Measurements from ENCODE around the gene SSBP2. TPM values are rescaled to one million over a fixed set of nuclear protein-coding genes. Genes with fewer than 3 reads are reported as not detected.
A peak's percentile ranks its signal among the peaks of the same experiment; 100 is the strongest.

SSBP2 gene
- total RNA-seq, 1 donor from 2014 or later = 85.2 TPM

DNA sequence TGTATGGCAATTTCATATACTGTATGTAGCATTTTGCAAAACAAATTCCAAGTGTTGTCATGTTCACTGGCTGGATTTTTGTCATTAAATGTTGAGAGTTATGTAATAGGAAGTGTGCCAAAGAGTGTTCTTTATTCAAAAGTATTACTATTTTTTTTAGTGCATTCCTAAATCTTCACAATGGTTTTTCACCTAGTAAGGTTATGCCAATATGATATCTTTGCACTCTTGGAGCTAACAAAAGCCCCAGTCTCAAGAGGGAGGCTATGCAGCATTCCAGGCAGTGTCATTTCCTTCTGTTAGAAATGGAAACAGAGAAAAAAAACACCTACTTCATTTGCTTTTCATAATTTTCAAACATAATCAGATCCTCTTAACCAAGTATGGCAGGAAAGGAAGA, 5.1 kb upstream of the SSBP2 start:
- DNase-seq (ENCODE audit: extremely low spot score, unreplicated experiment) = no peak
- H3K27ac Mint-ChIP-seq = no peak overlapping the region
- H3K9me3 Mint-ChIP-seq = peaks cover 5% of the 10 kb centered on the region
- H3K4me1 Mint-ChIP-seq (ENCODE audit: unreplicated experiment) = peaks cover 31% of the 10 kb centered on the region
- no peak overlapping the region for H3K4me3 Mint-ChIP-seq
- TF ChIP-seq, protein P1, sequence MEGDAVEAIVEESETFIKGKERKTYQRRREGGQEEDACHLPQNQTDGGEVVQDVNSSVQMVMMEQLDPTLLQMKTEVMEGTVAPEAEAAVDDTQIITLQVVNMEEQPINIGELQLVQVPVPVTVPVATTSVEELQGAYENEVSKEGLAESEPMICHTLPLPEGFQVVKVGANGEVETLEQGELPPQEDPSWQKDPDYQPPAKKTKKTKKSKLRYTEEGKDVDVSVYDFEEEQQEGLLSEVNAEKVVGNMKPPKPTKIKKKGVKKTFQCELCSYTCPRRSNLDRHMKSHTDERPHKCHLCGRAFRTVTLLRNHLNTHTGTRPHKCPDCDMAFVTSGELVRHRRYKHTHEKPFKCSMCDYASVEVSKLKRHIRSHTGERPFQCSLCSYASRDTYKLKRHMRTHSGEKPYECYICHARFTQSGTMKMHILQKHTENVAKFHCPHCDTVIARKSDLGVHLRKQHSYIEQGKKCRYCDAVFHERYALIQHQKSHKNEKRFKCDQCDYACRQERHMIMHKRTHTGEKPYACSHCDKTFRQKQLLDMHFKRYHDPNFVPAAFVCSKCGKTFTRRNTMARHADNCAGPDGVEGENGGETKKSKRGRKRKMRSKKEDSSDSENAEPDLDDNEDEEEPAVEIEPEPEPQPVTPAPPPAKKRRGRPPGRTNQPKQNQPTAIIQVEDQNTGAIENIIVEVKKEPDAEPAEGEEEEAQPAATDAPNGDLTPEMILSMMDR (conservative IDR thresholded peaks at IDR 0.05) = no peak
- no peaks in the 10 kb centered on the region for H3K27me3 Mint-ChIP-seq
- peaks cover 6% of the 10 kb centered on the region for H3K36me3 Mint-ChIP-seq

DNA sequence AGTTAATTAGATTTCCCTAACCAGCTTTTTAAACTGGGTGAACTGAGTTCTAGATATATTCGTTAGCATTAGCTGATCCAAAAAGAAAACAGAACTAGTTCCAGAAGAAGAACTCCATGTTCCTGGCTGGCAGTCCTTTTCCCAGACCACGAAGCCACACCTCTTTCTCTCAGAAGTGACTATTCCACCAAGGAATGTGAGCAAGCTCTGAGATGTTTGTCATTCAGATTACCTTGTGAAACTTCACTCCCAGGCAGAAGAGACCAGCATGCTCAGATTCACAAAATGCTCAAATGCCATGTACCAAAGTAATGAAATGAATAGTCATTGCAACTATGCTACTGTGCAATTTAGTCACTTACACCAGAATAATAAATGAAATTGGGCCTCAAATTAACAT, 4.4 kb upstream of the SSBP2 start:
- peaks cover 25% of the 10 kb centered on the region for H3K4me1 Mint-ChIP-seq (ENCODE audit: unreplicated experiment)
- peaks cover 5% of the 10 kb centered on the region for H3K9me3 Mint-ChIP-seq
- TF ChIP-seq, protein P1 (conservative IDR thresholded peaks at IDR 0.05) = no peak
- H3K36me3 Mint-ChIP-seq = peaks cover 6% of the 10 kb centered on the region
- no peak for DNase-seq (ENCODE audit: extremely low spot score, unreplicated experiment)
- H3K4me3 Mint-ChIP-seq = peak overlapping the region; percentile 32
- no peaks in the 10 kb centered on the region for H3K27me3 Mint-ChIP-seq
- peak overlapping the region; percentile 85 for H3K27ac Mint-ChIP-seq

DNA sequence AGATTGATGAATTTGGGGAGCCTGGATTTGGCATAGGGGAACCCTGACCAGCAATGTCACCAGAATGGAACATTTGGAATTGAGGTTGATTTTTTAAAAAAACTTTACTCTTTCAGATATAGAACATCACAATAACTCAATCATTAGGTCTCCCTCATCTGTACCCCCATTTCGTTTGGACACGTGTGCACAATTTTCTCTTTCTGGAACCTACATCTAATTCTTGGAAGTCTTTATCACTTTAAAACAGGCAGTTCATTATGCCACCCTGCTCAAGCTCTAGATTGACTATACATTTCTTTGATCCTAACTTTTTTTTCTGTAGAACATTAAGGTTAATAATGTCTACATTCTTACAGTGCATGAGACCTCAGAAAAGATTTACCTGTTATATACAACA, 3.7 kb upstream of the SSBP2 start:
- Mint-ChIP-seq H3K4me1 (ENCODE audit: unreplicated experiment) (peaks cover 22% of the 10 kb centered on the region), H3K27ac (peak overlapping the region; percentile 1), H3K4me3 (no peak overlapping the region), H3K27me3 (no peaks in the 10 kb centered on the region), H3K9me3 (peaks cover 5% of the 10 kb centered on the region), H3K36me3 (peaks cover 3% of the 10 kb centered on the region)
- TF ChIP-seq, protein P1 (conservative IDR thresholded peaks at IDR 0.05) = no peak
- no peak for DNase-seq (ENCODE audit: extremely low spot score, unreplicated experiment)

DNA sequence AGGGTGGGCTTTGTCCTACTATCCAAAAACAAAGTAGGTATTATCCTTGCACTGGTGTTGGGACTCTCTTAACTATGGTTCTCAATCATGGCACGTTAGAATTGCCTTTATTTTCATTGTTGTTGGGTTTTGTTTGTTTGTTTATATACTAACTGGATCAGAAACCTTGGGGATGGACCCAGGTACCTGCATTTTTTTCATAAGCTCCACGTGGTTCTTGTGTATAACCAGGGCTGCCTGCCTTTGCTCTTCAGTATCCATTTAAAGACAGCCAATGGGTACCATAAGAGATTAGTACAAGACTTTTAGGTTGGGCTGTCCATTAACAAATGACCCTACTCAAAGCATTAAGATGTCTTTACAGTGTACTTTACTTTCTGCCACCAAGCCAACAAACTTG, 2.5 kb upstream of the SSBP2 start:
- no peak for DNase-seq (ENCODE audit: extremely low spot score, unreplicated experiment)
- TF ChIP-seq, protein P1 (conservative IDR thresholded peaks at IDR 0.05) = no peak
- no peaks in the 10 kb centered on the region for H3K27me3 Mint-ChIP-seq
- no peaks in the 10 kb centered on the region for H3K36me3 Mint-ChIP-seq
- peak overlapping the region; percentile 6 for H3K4me3 Mint-ChIP-seq
- H3K4me1 Mint-ChIP-seq (ENCODE audit: unreplicated experiment) = peaks cover 31% of the 10 kb centered on the region
- peak overlapping the region; percentile 52 for H3K27ac Mint-ChIP-seq
- peaks cover 5% of the 10 kb centered on the region for H3K9me3 Mint-ChIP-seq

DNA sequence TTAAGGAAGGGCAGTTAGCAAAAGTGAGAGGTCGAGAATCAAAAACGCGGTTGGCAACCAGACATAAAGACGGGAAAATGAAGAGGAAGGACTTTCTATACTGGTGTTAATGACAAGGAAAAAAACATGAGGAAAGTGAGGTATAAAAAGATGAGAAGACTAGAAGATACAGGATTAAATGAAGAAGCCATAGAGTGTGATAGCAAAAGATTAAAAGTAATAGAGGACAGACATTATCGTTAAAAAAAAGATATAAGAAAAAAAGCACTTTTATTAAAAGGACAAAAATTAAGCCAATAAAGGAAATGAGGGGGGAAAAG, 1.7 kb upstream of the SSBP2 start:
- Mint-ChIP-seq H3K4me1 (ENCODE audit: unreplicated experiment) (peaks cover 40% of the 10 kb centered on the region), H3K27me3 (no peaks in the 10 kb centered on the region), H3K36me3 (no peaks in the 10 kb centered on the region), H3K27ac (peak overlapping the region; percentile 84), H3K9me3 (peaks cover 5% of the 10 kb centered on the region), H3K4me3 (peak overlapping the region; percentile 84)
- TF ChIP-seq, protein P1 (conservative IDR thresholded peaks at IDR 0.05) = no peak
- no peak for DNase-seq (ENCODE audit: extremely low spot score, unreplicated experiment)
